ENCODE data around the gene PARS2. TPM values are rescaled to one million over a fixed set of nuclear protein-coding genes. Genes with fewer than 3 reads are reported as not detected.

The PARS2 gene
- total RNA-seq, 1 experiment from 2014 or later, result 3.5 TPM

DNA sequence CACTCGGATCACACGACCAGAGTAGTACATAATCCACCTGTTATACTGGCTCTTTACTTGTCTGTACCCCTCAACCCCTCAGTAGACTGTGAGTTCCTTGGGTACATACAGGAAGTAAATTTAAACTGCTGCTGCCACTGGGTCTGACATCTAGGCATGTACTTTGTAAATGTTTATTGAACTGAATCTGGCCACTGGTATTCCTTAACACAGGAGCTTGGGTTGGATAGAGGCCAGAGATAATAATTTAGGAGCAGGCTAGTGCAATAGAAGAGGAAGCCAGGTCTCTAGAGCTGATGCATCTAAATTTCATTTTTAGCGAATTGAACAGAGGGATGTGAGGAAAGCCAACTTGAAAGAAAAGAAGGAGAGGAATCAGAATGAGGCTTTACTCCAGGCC, 36.3 kb downstream of the PARS2 start:
- Histone ChIP-seq H3K9me2 (replicated peaks; ENCODE audit: low read length) (no peaks in the 10 kb centered on the region), H3K4me3 (ENCODE audit: low read length) (no peak overlapping the region), H3F3A (ENCODE audit: low read length, unreplicated experiment) (no peaks in the 10 kb centered on the region), H3K4me2 (ENCODE audit: low read length) (no peak overlapping the region), H2AFZ (ENCODE audit: low read length) (no peak overlapping the region), H3K79me2 (ENCODE audit: low read length) (no peaks in the 10 kb centered on the region), H4K20me1 (ENCODE audit: low read length) (no peaks in the 10 kb centered on the region), H3K27me3 (ENCODE audit: low read length) (no peaks in the 10 kb centered on the region), H3K9me3 (ENCODE audit: low read length) (no peaks in the 10 kb centered on the region), H3K9ac (ENCODE audit: low read length) (no peak overlapping the region), H3K27ac (ENCODE audit: low read length) (no peak overlapping the region), H3K36me3 (ENCODE audit: low read depth, low read length) (peaks cover 68% of the 10 kb centered on the region), H3K4me1 (ENCODE audit: insufficient read depth, low read length) (no peaks in the 10 kb centered on the region)
- ChIA-PET CTCF (interaction anchor here (0.6 kb wide), 1 partner anchor 177 kb away, joined by 3 read pairs; no protein-coding TSS in a partner anchor), POLR2A (ENCODE audit: unreplicated experiment) (no interaction called here)
- no peak for TF ChIP-seq CTCF (conservative IDR thresholded peaks at IDR 0.05; ENCODE audit: low read depth, low read length)
- TF ChIP-seq EZH2phosphoT487 (IDR thresholded peaks at IDR 0.05; ENCODE audit: borderline replicate concordance, low read length), result no peak
- TF ChIP-seq EZH2 (IDR thresholded peaks at IDR 0.05; ENCODE audit: low read length, unreplicated experiment), result no peak
- ATAC-seq (no peak), DNase-seq (no peak)
- BruUV-seq (replicated peaks), result no TSS peak
- intact Hi-C loops (cut with micrococcal nuclease), result no loop called here

- no peaks in the 10 kb centered on the region for H3K9me3 ChIP-seq (ENCODE audit: low read length)
- H3F3A ChIP-seq (ENCODE audit: low read length, unreplicated experiment), result peaks cover 2% of the 10 kb centered on the region
- H2AFZ ChIP-seq (ENCODE audit: low read length), result no peak overlapping the region
- ChIA-PET POLR2A (ENCODE audit: unreplicated experiment) (interaction anchor here (0.6 kb wide), 1 partner anchor 397 kb away, joined by 3 read pairs; no protein-coding TSS in a partner anchor), CTCF (no interaction called here)
- BruUV-seq (replicated peaks), result no TSS peak
- H3K9ac ChIP-seq (ENCODE audit: low read length), result no peak overlapping the region
- no peaks in the 10 kb centered on the region for H3K27me3 ChIP-seq (ENCODE audit: low read length)
- TF ChIP-seq EZH2phosphoT487 (IDR thresholded peaks at IDR 0.05; ENCODE audit: borderline replicate concordance, low read length), result no peak
- H3K9me2 ChIP-seq (replicated peaks; ENCODE audit: low read length), result no peaks in the 10 kb centered on the region
- no peaks in the 10 kb centered on the region for H3K4me1 ChIP-seq (ENCODE audit: insufficient read depth, low read length)
- H4K20me1 ChIP-seq (ENCODE audit: low read length), result no peaks in the 10 kb centered on the region
- no peak overlapping the region for H3K4me2 ChIP-seq (ENCODE audit: low read length)
- intact Hi-C loops (cut with micrococcal nuclease), result no loop called here
- H3K27ac ChIP-seq (ENCODE audit: low read length), result no peak overlapping the region
- DNase-seq, result no peak
- H3K4me3 ChIP-seq (ENCODE audit: low read length), result no peak overlapping the region
- H3K79me2 ChIP-seq (ENCODE audit: low read length), result no peaks in the 10 kb centered on the region
- peaks cover 78% of the 10 kb centered on the region for H3K36me3 ChIP-seq (ENCODE audit: low read depth, low read length)
- no peak for ATAC-seq
Measured at GRCh38 chr1:54724771-54725170, 39.6 kb downstream of the PARS2 start.

DNA sequence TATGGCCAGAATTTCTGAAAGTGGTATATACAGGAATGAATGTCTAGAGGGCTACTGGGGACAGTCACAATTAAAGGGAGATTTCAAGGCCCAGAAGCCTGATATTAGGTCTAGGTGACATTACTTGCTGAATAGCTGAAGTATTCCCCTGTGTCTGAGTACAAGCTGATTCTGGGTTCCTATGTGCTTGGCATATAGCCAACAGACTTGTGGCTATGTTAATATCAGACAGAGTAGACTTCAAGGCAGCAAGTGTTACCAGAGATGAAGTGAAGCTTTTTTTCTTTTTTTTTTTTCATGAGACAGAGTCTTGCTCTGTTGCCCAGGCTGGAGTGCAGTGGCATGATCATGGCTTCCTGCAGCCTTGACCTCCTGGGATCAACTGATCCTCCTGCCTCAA, 40.3 kb downstream of the PARS2 start:
- Histone ChIP-seq H3K9me3 (ENCODE audit: low read length) (no peaks in the 10 kb centered on the region), H3F3A (ENCODE audit: low read length, unreplicated experiment) (peaks cover 2% of the 10 kb centered on the region), H3K4me2 (ENCODE audit: low read length) (no peak overlapping the region), H3K27ac (ENCODE audit: low read length) (no peak overlapping the region), H3K9ac (ENCODE audit: low read length) (no peak overlapping the region), H3K27me3 (ENCODE audit: low read length) (no peaks in the 10 kb centered on the region), H2AFZ (ENCODE audit: low read length) (no peak overlapping the region), H3K4me1 (ENCODE audit: insufficient read depth, low read length) (no peaks in the 10 kb centered on the region), H3K36me3 (ENCODE audit: low read depth, low read length) (peaks cover 80% of the 10 kb centered on the region), H3K9me2 (replicated peaks; ENCODE audit: low read length) (no peaks in the 10 kb centered on the region), H4K20me1 (ENCODE audit: low read length) (no peaks in the 10 kb centered on the region), H3K4me3 (ENCODE audit: low read length) (no peak overlapping the region), H3K79me2 (ENCODE audit: low read length) (peaks cover 6% of the 10 kb centered on the region)
- ATAC-seq (no peak), DNase-seq (no peak)
- CTCF ChIA-PET, result no interaction called here
- TF ChIP-seq EZH2phosphoT487 (IDR thresholded peaks at IDR 0.05; ENCODE audit: borderline replicate concordance, low read length) (no peak), CTCF (conservative IDR thresholded peaks at IDR 0.05; ENCODE audit: low read depth, low read length) (no peak), EZH2 (IDR thresholded peaks at IDR 0.05; ENCODE audit: low read length, unreplicated experiment) (no peak)
- BruUV-seq (replicated peaks), result no TSS peak
- intact Hi-C loops (cut with micrococcal nuclease), result no loop called here
- POLR2A ChIA-PET (ENCODE audit: unreplicated experiment), result no interaction called here

Measured in PC-3 (cell line).